Fibroblast of gingiva (primary cell): ENCODE measurements around the gene F11R.
"Not testable (repeated sequence)": the region's sequence is repeated elsewhere in the genome, so short reads cannot be mapped to it uniquely, and the experiment has no call there.

Experiments
- DNase-seq: peaks from one replicate; pipeline ENCODE4 v3.0.0-alpha.2; 2011; ENCODE audit warnings: low read depth

The F11R gene

DNA sequence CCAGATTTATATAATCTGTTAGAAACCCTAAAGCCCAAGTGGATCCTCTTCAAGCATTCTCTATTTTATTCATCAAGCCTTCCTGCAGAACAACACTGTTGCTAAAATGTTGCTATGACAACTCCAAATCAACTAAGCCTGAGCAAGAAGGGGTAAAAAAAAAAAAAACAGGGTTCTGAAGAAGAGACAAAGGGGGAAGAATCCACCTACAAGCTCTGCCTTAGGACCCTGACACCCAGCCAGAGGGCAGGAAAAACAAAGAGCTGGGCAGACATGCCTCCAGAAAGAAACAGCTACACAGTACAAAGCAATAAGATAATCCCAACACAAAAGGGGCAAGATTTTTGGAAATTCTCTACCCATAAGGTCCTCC lies 23.6 kb upstream of the F11R start:
- DNase-seq, result no peak

DNA sequence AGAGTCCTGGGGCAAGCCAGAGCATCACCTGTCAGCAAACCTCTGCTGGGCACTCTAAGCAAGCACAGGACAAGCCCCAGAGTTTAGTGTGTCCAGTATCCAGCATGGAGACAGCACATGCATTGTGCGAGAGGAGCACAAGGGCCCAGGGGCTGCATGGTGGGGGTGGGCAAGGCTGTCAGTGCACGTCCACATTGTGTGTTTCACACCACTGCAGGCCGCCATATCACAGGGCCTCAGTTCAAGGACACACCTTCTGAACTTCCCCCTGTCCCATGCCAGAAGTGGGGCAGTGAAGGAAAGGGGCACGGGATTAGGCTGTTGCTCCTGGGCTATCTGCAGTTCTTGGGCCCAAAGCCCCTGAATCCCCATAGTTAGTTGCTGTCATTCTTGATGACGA lies 18.6 kb upstream of the F11R start:
- no peak for DNase-seq

DNA sequence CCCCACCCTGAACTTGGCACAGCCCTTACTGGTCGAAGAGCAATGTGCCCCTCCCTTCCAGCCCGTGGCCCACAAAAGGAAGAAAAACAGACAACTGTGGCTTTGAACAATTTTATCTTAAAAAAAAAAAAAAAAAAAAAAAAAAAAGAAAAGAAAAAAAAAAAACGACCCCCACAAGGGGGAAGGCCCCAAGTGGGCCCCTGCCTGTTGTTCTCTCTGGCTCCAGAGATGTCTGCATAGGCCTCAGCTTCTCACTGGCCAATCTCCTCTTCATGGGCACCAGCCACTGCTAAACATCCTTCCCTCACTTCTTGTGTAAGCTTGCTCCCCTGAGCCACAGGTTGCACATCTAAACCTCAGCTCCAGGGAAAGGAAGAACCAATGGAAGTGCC lies 18.2 kb upstream of the F11R start:
- DNase-seq, result no peak

DNA sequence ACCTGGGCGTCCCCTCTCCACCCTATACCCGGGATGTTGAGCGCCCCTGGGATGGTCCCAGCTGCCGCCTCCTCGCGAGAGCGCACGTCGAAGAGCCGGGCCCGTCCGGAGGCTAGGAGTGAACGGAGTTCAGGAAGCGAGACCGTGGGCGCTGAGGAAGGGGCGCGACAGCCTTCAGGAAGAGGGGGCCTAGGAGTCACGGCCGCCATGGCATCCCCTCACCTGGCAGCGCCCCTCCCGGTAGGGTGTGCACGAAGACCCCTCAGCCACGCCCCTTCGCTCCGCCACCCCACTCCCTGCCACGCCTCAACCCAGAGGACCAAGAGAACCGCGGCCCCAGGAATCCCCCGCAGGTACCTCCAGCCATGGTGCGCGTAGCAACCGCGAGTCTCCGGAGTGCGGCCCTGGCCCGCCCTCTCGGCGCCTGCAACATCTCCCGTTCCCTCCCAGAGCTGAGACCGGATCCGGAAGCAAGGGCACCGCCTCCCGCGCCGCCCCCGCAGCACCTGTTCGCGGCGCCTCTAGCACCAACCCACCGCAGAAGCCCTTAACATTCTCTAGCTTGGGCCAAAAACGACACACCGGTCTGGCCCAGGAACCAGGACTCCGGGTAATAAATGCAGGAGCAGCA lies 17.7 kb upstream of the F11R start, which contains the start of gene TSTD1:
TSTD1 (minus strand) TSS at position 442 of the 631 bp plus-strand sequence; CDS start at position 367, 75 bp downstream.
- no peak for DNase-seq

DNA sequence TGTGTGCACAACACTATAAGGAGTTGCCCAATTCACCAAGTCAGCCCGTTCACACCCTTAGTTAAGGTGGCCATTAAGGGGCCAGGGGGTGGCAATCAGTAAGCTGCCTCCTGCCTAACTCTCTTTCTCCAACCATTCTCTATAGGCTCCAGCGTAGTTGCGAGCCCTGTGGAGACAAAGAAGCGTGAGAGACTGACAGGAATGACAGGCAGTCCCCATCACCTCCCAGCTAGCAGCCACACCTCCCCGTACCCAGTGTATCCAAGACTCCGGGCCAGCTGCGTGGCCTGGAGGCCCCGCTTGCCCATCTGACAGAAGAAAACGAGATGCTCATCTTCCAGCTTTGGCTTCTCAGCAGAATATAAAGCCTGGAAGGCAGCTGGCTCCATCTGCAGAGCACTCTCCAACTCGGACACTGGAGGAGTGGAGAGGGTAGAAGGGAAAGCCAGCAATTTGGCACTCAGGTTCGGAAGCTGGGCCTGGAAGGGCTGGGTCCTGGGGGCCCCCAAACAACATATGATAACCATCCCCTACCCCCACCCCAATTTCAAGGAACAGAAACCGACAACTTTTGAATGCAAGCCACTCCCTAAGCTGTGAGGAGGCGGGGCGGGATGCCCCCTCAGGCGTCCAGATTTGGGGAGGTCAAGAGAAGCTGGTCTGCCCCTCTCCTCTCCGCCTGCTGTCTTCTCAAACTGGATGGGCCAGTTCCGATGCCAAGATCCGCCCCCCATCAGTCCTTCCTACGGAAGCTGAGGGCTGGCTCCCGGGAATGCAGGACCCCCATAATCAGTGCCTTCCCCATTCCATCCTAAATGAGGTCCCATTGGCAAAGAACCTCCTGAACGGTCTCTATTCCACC lies 16.9 kb upstream of the F11R start:
- no peak for DNase-seq

DNA sequence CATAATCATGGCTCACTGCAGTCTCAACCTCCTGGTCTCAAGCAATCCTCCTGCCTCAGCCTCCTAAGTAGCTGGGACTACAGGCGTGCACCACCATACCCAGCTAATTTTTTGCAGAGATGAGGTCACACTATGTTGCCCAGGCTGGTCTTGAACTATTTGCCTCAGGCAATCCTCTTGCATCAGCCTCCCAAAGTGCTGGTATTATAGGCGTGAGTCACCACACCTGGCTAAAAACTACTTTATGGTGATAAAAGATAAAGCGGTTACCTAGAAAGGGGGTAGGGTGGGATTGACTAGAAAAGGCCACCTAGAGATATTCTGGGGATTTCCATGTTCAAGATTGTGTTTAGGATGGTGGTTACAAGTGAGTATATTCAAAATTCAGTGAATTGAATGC lies 12.8 kb upstream of the F11R start:
- no peak for DNase-seq

DNA sequence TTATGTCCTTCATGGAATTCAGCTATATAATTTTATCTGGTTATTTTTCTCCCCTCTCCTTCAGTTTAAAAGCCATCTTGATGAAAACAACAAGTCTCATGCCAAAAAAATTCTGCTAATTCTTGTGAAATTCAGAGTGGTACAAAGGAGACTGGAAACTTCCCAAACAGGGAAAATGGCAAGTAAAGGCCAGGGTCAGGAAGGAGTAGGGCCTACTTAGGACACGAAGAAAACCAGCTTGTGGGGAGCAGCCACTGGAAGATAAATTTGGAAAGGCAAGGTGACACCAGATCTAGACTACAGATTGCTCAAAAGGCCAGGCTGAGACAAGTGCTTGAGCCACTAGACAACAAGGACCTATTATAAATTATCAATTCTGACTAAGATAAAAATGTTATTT lies 11.5 kb upstream of the F11R start:
- DNase-seq, result no peak

DNA sequence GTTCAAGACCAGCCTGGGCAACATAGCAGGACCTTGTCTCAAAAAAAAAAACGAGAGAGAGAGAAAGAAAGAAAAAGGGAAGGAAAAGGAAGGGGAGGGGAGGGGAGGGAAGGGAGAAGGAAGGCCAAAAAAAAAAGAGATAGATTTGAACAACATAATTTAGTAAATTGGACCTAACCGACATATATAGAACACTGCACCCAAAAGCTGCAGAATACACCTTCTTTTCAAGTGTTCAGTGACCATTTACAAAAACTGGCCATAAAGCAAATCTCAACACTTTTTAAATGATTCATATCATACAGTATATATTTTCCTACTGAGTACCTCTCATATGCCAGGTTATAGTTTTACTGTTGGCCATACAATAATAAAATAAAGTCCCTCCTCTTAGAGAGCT lies 10.9 kb upstream of the F11R start:
- DNase-seq, result no peak

DNA sequence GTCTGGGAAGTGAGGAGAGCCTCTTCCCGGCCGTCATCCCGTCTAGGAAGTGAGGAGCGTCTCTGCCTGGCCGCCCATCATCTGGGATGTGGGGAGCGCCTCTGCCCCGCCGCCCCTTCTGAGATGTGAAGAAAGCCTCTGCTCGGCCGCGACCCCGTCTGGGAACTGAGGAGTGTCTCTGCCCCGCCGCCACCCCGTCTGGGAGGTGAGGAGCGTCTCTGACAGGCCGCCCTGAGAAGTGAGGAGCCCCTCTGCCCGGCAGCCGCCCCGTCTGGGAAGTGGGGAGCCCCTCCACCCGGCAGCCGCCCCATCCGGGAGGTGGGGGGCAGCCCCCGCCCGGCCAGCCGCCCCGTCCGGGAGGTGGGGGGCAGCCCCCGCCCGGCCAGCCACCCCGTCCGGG lies 8.5 kb upstream of the F11R start:
- DNase-seq, result not testable (repeated sequence)

DNA sequence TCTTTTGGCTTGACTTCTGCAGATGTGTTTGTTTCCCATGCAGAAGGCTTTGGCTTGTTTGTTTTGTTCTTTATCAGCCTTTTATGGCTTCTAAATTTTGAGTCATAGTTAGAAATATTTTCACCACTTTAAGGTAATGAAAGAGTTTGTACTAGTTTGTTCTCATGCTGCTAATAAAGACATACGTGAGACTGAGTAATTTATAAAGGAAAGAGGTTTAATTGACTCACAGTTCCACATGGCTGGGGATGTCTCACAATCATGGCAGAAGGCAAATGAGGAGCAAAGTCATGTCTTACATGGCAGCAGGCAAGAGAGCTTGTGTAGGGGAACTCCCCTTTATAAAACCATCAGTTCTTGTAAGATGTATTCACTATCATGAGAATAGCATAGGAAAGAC lies 6.0 kb upstream of the F11R start:
- DNase-seq, result not testable (repeated sequence)

DNA sequence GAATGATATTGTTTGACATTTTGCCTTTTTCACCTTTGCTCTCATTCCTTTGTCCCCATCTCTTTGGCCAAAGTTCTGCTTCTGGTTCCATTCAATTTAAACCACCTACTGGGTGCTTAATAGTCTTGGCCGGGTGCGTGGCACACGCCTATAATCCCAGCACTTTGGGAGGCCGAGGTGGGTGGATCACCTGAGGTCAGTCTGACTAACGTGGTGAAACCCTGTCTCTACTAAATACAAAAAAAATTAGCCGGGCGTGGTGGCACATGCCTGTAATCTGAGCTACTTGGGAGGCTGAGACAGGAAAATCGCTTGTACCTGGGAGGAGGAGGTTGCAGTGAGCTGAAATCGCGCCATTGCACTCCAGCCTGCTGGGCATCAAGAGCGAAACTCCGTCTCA lies 1.5 kb upstream of the F11R start:
- not testable (repeated sequence) for DNase-seq

DNA sequence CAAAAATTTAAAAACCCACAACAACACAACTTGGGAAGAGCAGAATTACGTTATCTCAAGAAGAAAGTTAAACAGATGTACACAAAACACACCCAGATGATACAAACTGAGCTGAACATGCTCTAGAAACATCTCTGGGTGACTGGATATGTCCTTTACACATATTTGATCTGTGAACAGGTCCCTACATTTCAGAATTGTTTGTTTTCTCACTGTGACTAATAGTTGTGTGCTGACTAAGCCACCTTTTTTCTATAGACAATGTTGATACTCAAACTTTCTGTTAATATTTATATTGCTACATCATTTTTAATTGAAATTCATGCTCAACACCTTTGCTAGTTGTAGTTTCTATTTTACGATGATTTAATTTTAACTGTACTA lies 1.0 kb upstream of the F11R start:
- no peak for DNase-seq

DNA sequence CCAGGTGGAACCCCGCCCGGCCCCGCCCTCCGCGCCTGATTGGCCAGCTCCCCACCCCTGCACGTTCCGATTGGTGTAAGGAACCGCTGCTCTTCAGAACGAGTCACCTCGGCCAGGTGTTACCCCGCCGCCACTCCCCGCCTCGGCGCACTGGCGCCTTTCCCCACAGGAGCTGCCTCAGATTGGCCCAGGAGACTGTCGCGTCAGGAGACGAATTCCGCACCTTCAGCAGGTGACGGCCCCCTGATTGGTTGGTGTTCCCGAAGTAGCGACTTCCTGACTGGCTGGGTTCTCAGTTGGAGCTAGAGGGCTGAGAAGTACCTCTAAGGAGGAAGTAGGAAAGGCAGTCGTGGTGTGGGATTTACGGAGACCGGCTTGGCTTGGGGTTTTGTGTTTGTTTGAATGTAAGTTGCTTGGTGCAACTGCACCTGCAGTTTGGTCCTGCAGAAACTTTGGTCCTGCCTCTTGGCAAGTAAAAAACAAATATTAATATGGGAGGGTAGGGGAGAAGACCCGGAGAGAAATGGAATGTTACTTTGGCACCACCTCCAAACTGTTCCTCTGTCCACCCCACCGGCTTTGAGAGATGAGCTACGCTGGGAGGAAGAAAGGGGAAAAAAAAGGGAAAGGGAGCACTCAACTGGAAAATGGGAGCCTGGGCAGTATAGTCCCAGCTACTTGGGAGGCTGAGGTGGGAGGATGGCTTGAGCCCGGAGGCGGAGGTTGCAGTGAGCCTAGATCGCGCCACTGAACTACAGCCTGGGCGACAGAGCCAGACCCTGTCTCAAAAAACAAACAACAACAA lies 415 bp upstream of the F11R start:
- no peak for DNase-seq

DNA sequence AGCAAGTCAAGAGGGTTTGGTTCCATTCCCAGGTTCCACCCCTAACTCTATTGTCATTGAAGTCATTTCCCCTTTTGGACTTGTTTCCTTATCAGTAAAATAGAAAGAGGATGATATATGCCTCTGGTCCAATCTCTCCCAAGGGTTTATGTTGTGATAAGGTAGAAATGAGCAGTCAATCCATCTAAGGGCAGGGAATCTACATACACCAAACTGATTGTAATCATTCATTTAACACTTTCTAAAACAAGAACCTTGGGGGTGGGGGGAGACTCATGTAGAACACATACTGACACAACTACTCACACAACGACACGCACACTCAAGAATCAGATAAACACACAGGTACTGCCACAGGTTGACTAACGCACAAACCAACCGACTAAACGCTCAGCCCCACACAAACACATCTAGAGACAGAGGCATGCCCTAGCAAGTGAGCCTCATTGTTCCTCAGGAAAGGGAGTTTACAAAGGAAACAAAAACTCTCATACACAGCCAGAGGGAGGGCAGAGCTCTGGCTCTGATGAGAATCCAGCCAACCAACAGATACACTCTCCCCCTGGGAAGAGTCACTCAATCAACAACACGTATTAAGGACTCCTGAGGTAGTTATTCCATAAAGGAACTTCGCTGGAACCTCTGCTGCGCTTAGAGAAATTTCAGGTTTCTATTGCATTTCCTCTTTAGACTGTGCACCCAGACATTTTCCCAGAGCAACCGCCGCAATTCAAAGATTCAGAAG lies 1.0 kb downstream of the F11R start:
- no peak for DNase-seq

DNA sequence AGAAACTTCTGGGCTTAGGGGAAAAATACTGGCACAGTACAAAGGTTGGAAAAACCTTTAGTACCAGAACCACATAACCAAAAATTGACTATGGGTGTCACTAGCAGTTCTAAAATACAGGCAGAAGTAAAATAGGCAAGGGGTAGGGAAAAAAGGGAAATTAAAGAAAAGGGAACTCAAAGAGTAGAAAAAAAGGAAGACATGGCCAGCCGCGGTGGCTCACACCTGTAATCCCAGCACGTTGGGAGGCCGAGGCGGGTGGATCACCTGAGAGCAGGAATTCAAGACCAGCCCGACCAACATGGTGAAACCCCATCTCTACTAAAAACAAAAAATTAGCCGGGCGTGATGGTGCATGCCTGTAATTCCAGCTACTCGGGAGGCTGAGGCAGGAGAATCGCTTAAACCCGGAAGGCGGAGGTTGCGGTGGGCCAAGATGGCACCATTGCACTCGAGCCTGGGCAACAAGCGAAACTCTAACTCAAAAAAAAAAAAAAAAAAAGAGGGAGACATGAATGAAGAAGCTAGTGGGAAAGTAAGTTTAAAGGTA lies 1.8 kb downstream of the F11R start:
- DNase-seq, result not testable (repeated sequence)

DNA sequence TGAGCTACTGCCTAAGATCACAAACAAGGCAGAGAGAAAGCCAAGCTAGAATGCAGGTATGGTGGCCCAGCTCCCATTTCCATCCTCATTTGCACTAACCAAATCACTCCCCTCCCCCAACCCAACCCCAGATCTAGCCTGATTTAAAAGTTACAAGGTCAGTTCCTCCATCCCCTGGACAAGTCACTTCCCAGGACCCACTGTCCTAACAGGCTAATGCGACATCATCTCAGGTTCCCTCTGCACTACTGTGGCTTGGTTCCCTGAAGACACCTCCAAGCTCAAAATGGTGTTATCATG lies 2.4 kb downstream of the F11R start:
- no peak for DNase-seq

DNA sequence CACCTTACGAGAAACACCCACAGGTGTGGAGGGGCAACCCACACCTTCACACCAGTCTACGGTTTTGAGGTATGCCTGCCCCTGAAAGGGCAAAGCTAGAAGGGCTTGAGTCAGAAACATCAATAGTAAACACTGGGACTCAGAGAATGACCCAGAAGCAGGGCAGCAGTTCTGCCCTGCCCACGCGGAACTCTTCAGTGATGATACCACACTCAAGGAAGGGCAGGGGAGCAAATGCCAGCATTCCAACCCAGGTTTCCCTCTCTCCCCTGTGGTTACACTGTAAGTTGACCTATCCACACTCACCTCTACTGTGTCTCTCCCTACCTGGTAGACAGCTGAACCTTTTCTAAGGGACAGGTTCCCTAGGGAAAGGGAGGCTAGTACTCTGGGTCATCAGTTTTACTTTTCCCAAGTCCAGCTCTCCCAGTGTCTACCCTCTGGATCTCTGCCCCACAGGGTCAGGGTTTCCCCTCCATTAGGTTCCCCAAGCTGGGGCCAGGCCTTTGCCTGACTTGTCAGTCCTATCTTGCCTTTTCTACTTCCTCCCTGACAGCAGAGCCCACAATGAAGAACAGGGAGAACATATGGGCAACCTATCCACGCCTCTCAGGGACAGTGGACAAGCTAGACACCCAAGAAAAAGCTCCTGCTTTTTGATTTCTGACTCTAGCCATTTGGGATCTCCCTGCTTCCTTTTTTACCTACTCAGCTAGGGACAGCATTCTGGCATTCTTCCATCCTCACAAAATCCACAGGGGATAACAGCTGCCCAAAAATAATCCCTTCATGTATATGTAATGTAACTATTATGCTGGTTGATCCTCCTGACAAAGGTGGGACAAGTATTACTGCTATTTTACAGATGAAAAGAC lies 3.0 kb downstream of the F11R start:
- no peak for DNase-seq

DNA sequence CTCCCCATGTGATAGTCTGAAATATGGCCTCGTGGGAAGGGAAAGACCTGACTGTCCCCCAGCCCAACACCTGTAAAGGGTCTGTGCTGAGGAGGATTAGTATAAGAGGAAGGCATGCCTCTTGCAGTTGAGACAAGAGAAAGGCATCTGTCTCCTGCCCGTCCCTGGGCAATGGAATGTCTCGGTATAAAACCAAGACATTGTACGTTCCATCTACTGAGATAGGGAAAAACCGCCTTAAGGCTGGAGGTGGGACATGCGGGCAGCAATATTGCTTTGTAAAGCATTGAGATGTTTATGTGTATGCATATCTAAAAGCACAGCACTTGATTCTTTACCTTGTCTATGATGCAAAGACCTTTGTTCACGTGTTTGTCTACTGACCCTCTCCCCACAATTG lies 3.8 kb downstream of the F11R start:
- DNase-seq, result not testable (repeated sequence)

DNA sequence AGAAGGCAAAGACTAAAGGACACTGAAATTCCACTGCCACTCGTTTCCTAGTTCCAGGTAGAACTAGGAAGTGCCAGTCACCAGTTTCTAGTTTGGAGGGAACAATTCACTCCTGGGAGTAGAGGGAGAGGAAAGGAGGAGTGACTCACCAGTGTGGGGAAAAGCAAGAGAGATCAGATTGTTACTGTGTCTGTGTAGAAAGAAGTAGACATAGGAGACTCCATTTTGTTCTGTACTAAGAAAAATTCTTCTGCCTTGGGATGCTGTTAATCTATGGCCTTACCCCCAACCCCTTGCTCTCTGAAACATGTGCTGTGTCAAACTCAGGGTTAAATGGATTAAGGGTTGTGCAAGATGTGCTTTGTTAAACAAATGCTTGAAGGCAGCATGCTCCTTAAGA lies 4.3 kb downstream of the F11R start:
- DNase-seq, result not testable (repeated sequence)

DNA sequence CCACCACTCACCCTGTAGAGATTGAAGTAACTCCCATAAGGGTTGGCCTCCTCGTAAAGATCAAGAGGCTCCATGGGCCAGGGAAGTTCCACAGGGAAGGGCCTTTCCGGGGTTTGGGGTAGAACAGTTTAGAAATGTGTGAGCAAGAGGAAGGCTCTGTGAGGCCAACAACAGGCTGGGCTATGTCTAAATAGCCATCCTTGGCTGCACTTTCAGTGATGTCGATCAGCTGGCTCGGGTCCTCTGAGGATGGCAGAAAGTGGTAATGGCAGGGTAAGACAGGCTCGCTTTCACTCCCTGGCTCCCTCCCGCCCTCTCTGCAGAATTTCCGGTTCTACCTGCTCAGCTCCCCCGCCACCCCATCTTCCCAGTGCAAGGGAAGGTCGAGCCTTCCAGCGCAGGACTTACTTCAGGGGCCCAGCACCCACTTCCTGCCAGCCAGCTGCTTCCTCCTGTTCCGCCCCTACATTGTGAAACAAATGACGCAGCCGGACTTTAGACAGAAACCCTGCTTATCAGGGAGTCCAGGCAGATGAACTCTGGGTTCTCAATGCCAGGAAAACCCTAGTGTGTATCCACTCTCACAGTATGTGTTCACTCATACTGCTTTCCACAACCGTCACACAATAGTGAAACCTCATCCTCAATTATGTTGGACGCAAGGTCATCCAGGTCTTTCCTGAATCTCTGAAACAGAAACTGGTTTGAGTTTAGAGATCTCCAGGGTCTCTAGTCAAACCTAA lies 7.3 kb downstream of the F11R start:
- DNase-seq, result peak; percentile 36
